PC-3 (cell line): ENCODE measurements around the gene CCDC194. TPM values are rescaled to one million over a fixed set of nuclear protein-coding genes. Genes with fewer than 3 reads are reported as not detected.
"Not testable (repeated sequence)": the region's sequence is repeated elsewhere in the genome, so short reads cannot be mapped to it uniquely, and the experiment has no call there.

ENCODE experiments used
- ATAC-seq: fragments of 200-7000 bp; cut with Tn5 transposase; 2 replicates; pipeline ENCODE4 v1.9.1; 2020; ENCODE audit warnings: mild to moderate bottlenecking, moderate library complexity
- BruUV-seq: library from RNA; stranded (reverse); fragments of 400-500 nt; replicated peaks from 2 replicates; lab custom pipeline; 2021; lab: Mats Ljungman, UMichigan
- CTCF ChIA-PET: fragments of 300-600 bp; sonication (Branson Sonifier 250); formaldehyde crosslinking; loops from one replicate; lab custom pipeline; 2022; ENCODE audit warnings: antibody characterized with exemption; lab: Charles Lee
- POLR2A ChIA-PET: fragments of 300-600 bp; sonication (Branson Sonifier 250); formaldehyde crosslinking; loops from one replicate; lab custom pipeline; 2022; ENCODE audit warnings: antibody characterized with exemption; ENCODE audit not compliant: unreplicated experiment; lab: Charles Lee
- DNase-seq: peaks from one replicate; pipeline ENCODE4 v3.0.0-alpha.2; 2015
- H2AFZ ChIP-seq: fragments of 300-600 bp; sonication (generic); 2 replicates; pipeline ENCODE4 v1.6.0; 2016; ENCODE audit warnings: antibody characterized with exemption, low read length
- H3F3A ChIP-seq: fragments of 300-600 bp; sonication (generic); one replicate; pipeline ENCODE4 v1.6.0; 2017; ENCODE audit warnings: antibody characterized with exemption, low read length, control low read depth, mild to moderate bottlenecking; ENCODE audit not compliant: unreplicated experiment
- H3K27ac ChIP-seq: fragments of 300-600 bp; sonication (generic); 2 replicates; pipeline ENCODE4 v1.5.1; 2016; ENCODE audit warnings: mild to moderate bottlenecking, low read length
- H3K27me3 ChIP-seq: fragments of 300-600 bp; sonication (generic); 2 replicates; pipeline ENCODE4 v1.6.1; 2016; ENCODE audit warnings: low read length, mixed read lengths
- H3K36me3 ChIP-seq: fragments of 300-600 bp; sonication (generic); 2 replicates; pipeline ENCODE4 v1.6.1; 2016; ENCODE audit warnings: low read depth, mixed run types, low read length, mixed read lengths
- H3K4me1 ChIP-seq: fragments of 300-600 bp; sonication (generic); 2 replicates; pipeline ENCODE4 v1.5.1; 2016; ENCODE audit warnings: low read length; ENCODE audit not compliant: insufficient read depth
- H3K4me2 ChIP-seq: fragments of 300-600 bp; sonication (generic); 2 replicates; pipeline ENCODE4 v1.6.0; 2016; ENCODE audit warnings: low read length
- H3K4me3 ChIP-seq: fragments of 300-600 bp; sonication (generic); 2 replicates; pipeline ENCODE4 v1.5.1; 2016; ENCODE audit warnings: mild to moderate bottlenecking, low read length, mixed read lengths
- H3K79me2 ChIP-seq: fragments of 300-600 bp; sonication (generic); 2 replicates; pipeline ENCODE4 v1.6.1; 2017; ENCODE audit warnings: low read length, mixed read lengths
- H3K9ac ChIP-seq: fragments of 300-600 bp; sonication (generic); 2 replicates; pipeline ENCODE4 v1.6.0; 2016; ENCODE audit warnings: mild to moderate bottlenecking, low read length
- H3K9me2 ChIP-seq: fragments of 300-600 bp; sonication (generic); replicated peaks from 2 replicates; pipeline ENCODE4 v1.6.1; 2016; ENCODE audit warnings: mixed run types, low read length, mixed read lengths
- H3K9me3 ChIP-seq: fragments of 300-600 bp; sonication (generic); 2 replicates; pipeline ENCODE4 v1.6.1; 2016; ENCODE audit warnings: low read length, mixed read lengths
- H4K20me1 ChIP-seq: fragments of 300-600 bp; sonication (generic); 2 replicates; pipeline ENCODE4 v1.6.1; 2016; ENCODE audit warnings: low read length, mixed read lengths
- CTCF ChIP-seq: fragments of 300-600 bp; sonication (generic); conservative IDR thresholded peaks from 2 replicates; pipeline ENCODE4 v1.5.1; 2017; ENCODE audit warnings: antibody characterized with exemption, low read depth, mild to moderate bottlenecking, low read length
- EZH2 ChIP-seq: fragments of 300-600 bp; sonication (generic); IDR thresholded peaks from one replicate; pipeline ENCODE4 v1.6.1; 2017; ENCODE audit warnings: antibody characterized with exemption, mild to moderate bottlenecking, low read length; ENCODE audit not compliant: unreplicated experiment
- EZH2phosphoT487 ChIP-seq: fragments of 300-600 bp; sonication (generic); IDR thresholded peaks from 2 replicates; pipeline ENCODE4 v1.6.1; 2018; ENCODE audit warnings: mild to moderate bottlenecking, antibody characterized with exemption, low read length, borderline replicate concordance
- intact Hi-C: fragments of 100-400 bp; cut with micrococcal nuclease; formaldehyde crosslinking; loops from 2 replicates; pipeline ENCODE4 v1.9.0; 2023
- total RNA-seq: library from RNA; depleted of rRNA; stranded (reverse); fragments of >200 nt; gene quantifications from 2 replicates; pipeline ENCODE4 v1.2.3, GENCODE V29; 2014

Gene CCDC194
- total RNA-seq, 1 experiment from 2014 or later = not detected

DNA sequence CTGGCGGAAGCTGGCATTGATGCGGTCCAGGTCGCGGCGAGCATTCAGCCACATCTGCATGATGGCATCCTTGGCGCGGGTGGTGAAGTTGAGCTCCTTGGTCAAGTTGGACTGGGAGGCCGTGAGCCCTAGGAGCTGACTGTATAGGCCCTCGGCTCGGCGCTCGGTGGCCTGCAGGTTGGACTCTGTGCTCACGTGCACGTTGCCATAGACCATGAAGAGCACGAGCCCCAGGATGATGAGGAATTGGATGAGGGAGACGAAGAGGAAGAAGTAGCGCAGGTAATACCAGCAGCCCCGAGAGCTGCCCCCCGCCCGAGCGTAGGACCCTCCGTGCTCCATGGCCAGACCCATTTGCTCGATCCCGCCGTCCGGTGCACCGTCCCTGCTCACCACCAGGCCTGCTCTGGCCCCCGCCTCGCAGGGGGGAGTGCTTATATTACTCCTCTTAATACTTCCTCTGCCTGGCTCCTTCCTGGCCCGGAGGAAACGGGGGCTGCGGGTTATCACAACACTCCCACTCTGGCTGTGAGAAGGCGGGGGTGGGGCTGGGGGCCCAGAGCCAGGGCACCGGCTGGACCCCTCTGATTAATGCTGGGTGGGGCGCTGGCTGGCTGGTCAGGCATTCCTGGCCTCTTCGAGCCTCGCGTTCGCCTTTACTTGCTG lies 16.9 kb downstream of the CCDC194 start, which contains the start of gene PLVAP:
Gene PLVAP (minus strand): TSS at position 408 of the 666 bp plus-strand sequence. CDS start 54 bp downstream, at position 354.
- no peak within 1 kb of the TSS for H3K4me3 ChIP-seq
- POLR2A ChIA-PET = no interaction called here
- ATAC-seq (no peak), DNase-seq (no peak)
- no peak within 1 kb of the TSS for H2AFZ ChIP-seq
- no peak within 1 kb of the TSS for H3K4me2 ChIP-seq
- H3F3A ChIP-seq = no peaks in the 10 kb centered on the region
- BruUV-seq = no TSS peak
- no peaks in the 10 kb centered on the region for H3K79me2 ChIP-seq
- TF ChIP-seq EZH2phosphoT487 = no peak
- no peak for TF ChIP-seq CTCF
- TF ChIP-seq EZH2 = no peak
- no peaks in the 10 kb centered on the region for H3K9me3 ChIP-seq
- no peak within 1 kb of the TSS for H3K27ac ChIP-seq
- H3K4me1 ChIP-seq = no peaks in the 10 kb centered on the region
- CTCF ChIA-PET = no interaction called here
- no peaks in the 10 kb centered on the region for H3K9me2 ChIP-seq
- no peak within 1 kb of the TSS for H3K9ac ChIP-seq
- H3K27me3 ChIP-seq = no peaks in the 10 kb centered on the region
- intact Hi-C loops = no loop called here
- H4K20me1 ChIP-seq = no peaks in the 10 kb centered on the region
- no peaks in the 10 kb centered on the region for H3K36me3 ChIP-seq

- H3F3A ChIP-seq = no peaks in the 10 kb centered on the region
- intact Hi-C loops = no loop called here
- no peak overlapping the region for H3K4me2 ChIP-seq
- no peak overlapping the region for H3K27ac ChIP-seq
- H3K27me3 ChIP-seq = no peaks in the 10 kb centered on the region
- DNase-seq (no peak), ATAC-seq (no peak)
- H3K9me2 ChIP-seq = no peaks in the 10 kb centered on the region
- no peaks in the 10 kb centered on the region for H3K4me1 ChIP-seq
- no peaks in the 10 kb centered on the region for H3K36me3 ChIP-seq
- ChIA-PET CTCF (interaction anchor here (0.7 kb wide), 2 partner anchors 20 to 28 kb away, joined by 4 to 16 read pairs; no protein-coding TSS in a partner anchor), POLR2A (no interaction called here)
- H2AFZ ChIP-seq = no peak overlapping the region
- no peaks in the 10 kb centered on the region for H3K9me3 ChIP-seq
- no peak overlapping the region for H3K4me3 ChIP-seq
- no peak for TF ChIP-seq EZH2phosphoT487
- TF ChIP-seq CTCF = no peak
- no peak for TF ChIP-seq EZH2
- no peaks in the 10 kb centered on the region for H4K20me1 ChIP-seq
- H3K79me2 ChIP-seq = no peaks in the 10 kb centered on the region
- no peak overlapping the region for H3K9ac ChIP-seq
- BruUV-seq = no TSS peak
Observed at GRCh38 chr19:17370026-17370587, 23.9 kb downstream of the CCDC194 start.

GRCh38 chr19:17365361-17365760 lies 28.6 kb downstream of the CCDC194 start:
- Histone ChIP-seq H3K4me2 (no peak overlapping the region), H3K36me3 (no peaks in the 10 kb centered on the region), H4K20me1 (no peaks in the 10 kb centered on the region), H3K9me3 (no peaks in the 10 kb centered on the region), H3K9ac (no peak overlapping the region), H3K27me3 (no peaks in the 10 kb centered on the region), H3K4me3 (no peak overlapping the region), H2AFZ (no peak overlapping the region), H3F3A (no peaks in the 10 kb centered on the region), H3K4me1 (no peaks in the 10 kb centered on the region), H3K9me2 (no peaks in the 10 kb centered on the region), H3K79me2 (no peaks in the 10 kb centered on the region), H3K27ac (no peak overlapping the region)
- BruUV-seq = no TSS peak
- no peak for TF ChIP-seq EZH2phosphoT487
- no peak for TF ChIP-seq CTCF
- no peak for TF ChIP-seq EZH2
- POLR2A ChIA-PET = no interaction called here
- intact Hi-C loops = no loop called here
- no peak for DNase-seq
- CTCF ChIA-PET = no interaction called here
- ATAC-seq = no peak

DNA sequence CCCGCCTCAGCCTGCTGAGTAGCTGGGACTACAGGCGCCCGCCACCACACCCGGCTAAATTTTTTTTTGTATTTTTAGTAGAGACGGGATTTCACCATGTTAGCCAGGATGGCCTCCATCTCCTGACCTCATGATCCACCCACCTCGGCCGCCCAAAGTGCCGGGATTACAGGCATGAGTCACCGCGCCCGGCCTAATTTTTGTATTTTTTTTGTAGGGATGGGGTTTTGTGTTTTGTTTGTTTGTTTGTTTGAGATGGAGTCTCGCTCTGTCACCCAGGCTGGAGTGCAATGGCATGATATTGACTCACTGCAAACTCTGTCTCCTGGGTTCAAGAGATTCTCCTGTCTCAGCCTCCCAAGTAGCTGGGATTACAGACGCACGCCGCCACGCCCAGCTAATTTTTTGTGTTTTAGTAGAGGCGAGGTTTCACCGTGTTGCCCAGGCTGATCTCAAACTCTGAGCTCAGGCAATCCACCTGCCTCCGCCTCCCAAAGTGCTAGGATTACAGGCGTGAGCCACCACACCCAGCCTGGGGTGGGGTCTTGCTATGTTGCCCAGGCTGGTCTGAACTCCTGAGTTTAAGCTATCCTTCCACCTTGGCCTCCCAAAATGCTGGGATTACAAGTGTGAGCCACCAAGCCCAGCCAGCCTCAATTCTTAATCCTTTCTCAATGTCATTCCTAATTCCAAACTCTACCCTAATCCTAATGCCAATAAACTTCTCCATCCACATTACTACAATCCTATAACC lies 30.0 kb downstream of the CCDC194 start:
- CTCF ChIA-PET, H3K36me3 ChIP-seq, H3K27me3 ChIP-seq, H3K27ac ChIP-seq, H3K4me1 ChIP-seq, ATAC-seq, H3F3A ChIP-seq, H2AFZ ChIP-seq, intact Hi-C loops, H3K79me2 ChIP-seq, BruUV-seq, H3K4me2 ChIP-seq, H4K20me1 ChIP-seq, POLR2A ChIA-PET, H3K9me2 ChIP-seq, H3K4me3 ChIP-seq, DNase-seq, H3K9ac ChIP-seq, H3K9me3 ChIP-seq: not testable (repeated sequence)
